Nephron (organoid): Measurements from ENCODE around the gene HLTF.

ENCODE experiments used
- H3K27ac Mint-ChIP-seq, 3 experiments: 2 replicates each; pipeline ENCODE4 v1.8.0; 2020; ENCODE audit warnings: mixed read lengths in 3 of 3, mild to moderate bottlenecking in 2 of 3, moderate library complexity in 1 of 3
- H3K27me3 Mint-ChIP-seq: 2 replicates; pipeline ENCODE4 v1.8.0; 2021; ENCODE audit warnings: low read depth, mild to moderate bottlenecking, moderate library complexity, mixed read lengths
- H3K36me3 Mint-ChIP-seq: 2 replicates; pipeline ENCODE4 v1.8.0; 2020; ENCODE audit warnings: low read depth, mixed read lengths
- H3K4me1 Mint-ChIP-seq: 2 replicates; pipeline ENCODE4 v1.8.0; 2020; ENCODE audit warnings: mixed read lengths
- H3K4me3 Mint-ChIP-seq, 3 experiments: 2 replicates each; pipeline ENCODE4 v1.8.0; 2020; ENCODE audit warnings: mild to moderate bottlenecking in 3 of 3, mixed read lengths in 3 of 3, moderate library complexity in 2 of 3
- H3K9me3 Mint-ChIP-seq: 2 replicates; pipeline ENCODE4 v1.8.0; 2020; ENCODE audit warnings: mixed read lengths
- CTCF ChIP-seq, 3 experiments: fragments of 200-600 bp; sonication (generic); IDR thresholded peaks; one replicate each; pipeline ENCODE4 v1.5.0; 2021; ENCODE audit warnings: antibody characterized with exemption in 3 of 3; ENCODE audit not compliant: unreplicated experiment in 3 of 3

The HLTF gene

GRCh38 chr3:149000206-149000745 lies 86.1 kb downstream of the HLTF start:
- no peak for TF ChIP-seq CTCF (IDR thresholded peaks at IDR 0.05; ENCODE audit: unreplicated experiment in 3 of 3)
- Mint-ChIP-seq H3K4me1 (peaks cover 32% of the 10 kb centered on the region), H3K36me3 (peaks cover 12% of the 10 kb centered on the region)

GRCh38 chr3:148999806-149000205 lies 86.5 kb downstream of the HLTF start:
- no peak for TF ChIP-seq CTCF (IDR thresholded peaks at IDR 0.05; ENCODE audit: unreplicated experiment in 3 of 3)

More at GRCh38 chr3:149000206-149000745, 86.1 kb downstream of the HLTF start:
- H3K27me3 Mint-ChIP-seq = no peaks in the 10 kb centered on the region
- no peaks in the 10 kb centered on the region for H3K9me3 Mint-ChIP-seq
- H3K27ac Mint-ChIP-seq = no peak overlapping the region
- no peak overlapping the region for H3K4me3 Mint-ChIP-seq

GRCh38 chr3:148998715-148999423 lies 87.5 kb downstream of the HLTF start:
- H3K9me3 Mint-ChIP-seq = no peaks in the 10 kb centered on the region
- no peak overlapping the region for H3K4me3 Mint-ChIP-seq
- no peaks in the 10 kb centered on the region for H3K27me3 Mint-ChIP-seq
- H3K27ac Mint-ChIP-seq = peak overlapping the region in 1 of 3 experiments; percentile 32
- no peak for TF ChIP-seq CTCF (IDR thresholded peaks at IDR 0.05; ENCODE audit: unreplicated experiment in 3 of 3)
- peaks cover 12% of the 10 kb centered on the region for H3K36me3 Mint-ChIP-seq
- H3K4me1 Mint-ChIP-seq = peaks cover 32% of the 10 kb centered on the region

More at GRCh38 chr3:148999806-149000205, 86.5 kb downstream of the HLTF start:
- Mint-ChIP-seq H3K4me3 (no peak overlapping the region), H3K27ac (no peak overlapping the region), H3K4me1 (peaks cover 32% of the 10 kb centered on the region), H3K9me3 (no peaks in the 10 kb centered on the region), H3K27me3 (no peaks in the 10 kb centered on the region), H3K36me3 (peaks cover 12% of the 10 kb centered on the region)

GRCh38 chr3:148998297-148998696 lies 88.0 kb downstream of the HLTF start:
- no peak for TF ChIP-seq CTCF (IDR thresholded peaks at IDR 0.05; ENCODE audit: unreplicated experiment in 3 of 3)
- Mint-ChIP-seq H3K9me3 (no peaks in the 10 kb centered on the region), H3K27me3 (no peaks in the 10 kb centered on the region), H3K4me3 (no peak overlapping the region), H3K36me3 (peaks cover 12% of the 10 kb centered on the region), H3K4me1 (peaks cover 37% of the 10 kb centered on the region), H3K27ac (peak overlapping the region in 1 of 3 experiments; percentile 32)

- Mint-ChIP-seq H3K36me3 (peaks cover 12% of the 10 kb centered on the region), H3K4me1 (peaks cover 42% of the 10 kb centered on the region), H3K27me3 (peaks cover under 1% of the 10 kb centered on the region), H3K4me3 (no peak overlapping the region), H3K27ac (no peak overlapping the region), H3K9me3 (no peaks in the 10 kb centered on the region)
- no peak for TF ChIP-seq CTCF (IDR thresholded peaks at IDR 0.05; ENCODE audit: unreplicated experiment in 3 of 3)
These were observed 88.7 kb downstream of the HLTF start for GRCh38 chr3:148997623-148998022.
